Activated CD4-positive, alpha-beta T cell treated with anti-CD3 and anti-CD28 coated beads, Interleukin-2, amount 50 U/mL, for 16 hours (primary cell): ENCODE data around the gene ZNF784.
A peak's percentile ranks its signal among the peaks of the same experiment; 100 is the strongest.
"Not testable (repeated sequence)": the region's sequence is repeated elsewhere in the genome, so short reads cannot be mapped to it uniquely, and the experiment has no call there.

ENCODE experiments used
- DNase-seq: peaks from one replicate; pipeline ENCODE4 v3.0.0-alpha.2; 2020

Gene ZNF784

DNA sequence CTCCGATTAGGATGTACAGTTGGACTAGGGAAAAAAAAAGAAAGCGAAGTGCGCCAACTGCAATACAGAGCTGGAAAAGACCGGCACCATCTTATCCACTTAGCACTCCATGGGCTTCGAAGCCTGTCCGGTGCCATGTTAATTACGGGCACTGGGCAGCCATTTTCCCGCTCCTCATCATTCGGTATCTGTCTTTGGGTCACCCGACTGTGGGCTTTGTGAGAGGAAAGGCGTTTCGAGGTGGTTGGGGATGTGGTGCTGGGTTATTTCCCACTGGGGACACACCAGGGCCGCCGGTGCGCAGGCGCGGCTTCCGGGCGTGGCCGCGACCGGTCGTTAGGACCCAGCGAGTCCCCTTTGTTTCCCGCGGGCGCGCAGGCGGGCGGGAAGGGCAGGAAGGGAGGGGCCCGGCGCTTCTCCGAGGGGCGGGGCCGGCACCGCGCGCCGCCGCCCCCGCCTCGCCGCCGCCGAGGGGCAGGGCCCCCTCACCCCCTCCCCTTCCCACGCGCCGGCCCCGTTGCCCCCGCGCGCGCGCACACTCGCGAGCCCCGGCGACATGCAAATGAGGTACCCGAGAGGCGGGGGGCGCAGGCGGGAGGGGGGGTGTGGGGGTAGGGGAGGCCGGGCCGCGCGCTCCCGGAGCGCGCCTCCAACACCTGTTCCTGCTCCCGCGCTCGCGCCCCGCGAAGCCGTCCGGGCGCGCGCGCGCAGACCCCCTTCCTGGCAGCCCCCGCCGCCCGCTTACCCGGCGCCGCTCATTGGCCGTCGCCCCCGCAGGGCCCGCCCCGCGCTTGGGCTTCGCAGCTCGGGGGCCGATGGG, 24.3 kb downstream of the ZNF784 start, which contains the start of gene ZNF524:
TSS of gene ZNF524 (plus strand) at position 447 of the 820 bp plus-strand sequence. CDS start 1,825 bp downstream, outside the sequence.
- DNase-seq = peak; percentile 87

DNA sequence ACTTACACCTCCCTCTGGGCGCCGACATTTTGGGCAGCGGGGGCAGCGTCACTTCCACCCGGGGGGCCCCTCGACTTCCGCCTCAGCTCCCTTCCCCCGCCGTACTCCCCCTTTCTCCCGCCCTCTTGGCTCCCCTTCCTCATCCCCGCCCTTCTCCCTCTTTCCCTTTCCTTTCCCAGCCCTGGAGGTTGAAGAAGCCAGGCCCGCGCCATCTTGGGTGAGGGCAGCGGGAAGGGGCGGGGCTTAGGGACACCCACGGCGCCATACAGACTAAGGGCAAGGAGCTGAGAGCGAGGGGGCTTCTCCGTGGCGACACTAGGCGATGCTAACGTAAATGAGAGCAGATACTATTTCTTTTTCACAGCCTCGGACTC, 24.9 kb downstream of the ZNF784 start, which contains the start of gene FIZ1:
TSS of gene FIZ1 (minus strand) at position 50 of the 374 bp plus-strand sequence. CDS start 1,652 bp downstream, outside the sequence.
- DNase-seq = peak; percentile 98

DNA sequence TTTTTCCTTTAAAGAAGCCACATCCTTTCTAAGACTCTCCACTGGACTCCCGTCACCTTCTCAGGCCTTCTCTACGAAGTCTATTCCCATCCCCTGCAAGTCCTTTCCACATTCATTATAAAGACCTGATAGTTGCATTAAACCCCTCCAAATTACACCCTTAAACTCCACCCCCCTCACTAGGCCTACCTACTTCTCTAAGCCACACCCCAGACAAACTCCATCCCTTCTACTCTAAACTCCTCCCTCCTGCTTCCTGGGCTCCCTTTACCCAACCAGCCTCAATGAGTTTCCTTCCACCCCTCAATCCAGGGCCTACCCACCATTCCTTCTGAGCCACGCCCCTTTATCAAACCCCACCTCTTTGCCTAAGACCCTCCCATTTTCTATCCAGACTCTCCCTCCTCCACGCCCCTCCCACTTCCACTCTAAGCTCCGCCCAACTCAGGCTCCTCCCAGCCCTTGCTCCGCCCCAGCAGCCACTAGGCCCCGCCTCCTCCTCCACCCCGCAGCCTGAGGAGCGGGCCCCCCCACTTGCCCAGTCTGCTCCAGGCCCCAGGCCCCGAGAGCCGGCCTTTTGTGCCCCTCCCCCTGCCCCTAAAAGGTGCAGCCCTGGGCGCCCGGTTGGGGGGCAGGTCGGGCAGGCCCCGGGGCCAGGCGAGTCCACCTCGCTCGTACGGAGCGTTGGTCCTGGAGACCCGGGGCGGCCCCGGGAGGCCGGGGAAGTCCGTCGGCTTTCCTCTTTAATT, 25.5 kb downstream of the ZNF784 start:
- DNase-seq = peak; percentile 97

DNA sequence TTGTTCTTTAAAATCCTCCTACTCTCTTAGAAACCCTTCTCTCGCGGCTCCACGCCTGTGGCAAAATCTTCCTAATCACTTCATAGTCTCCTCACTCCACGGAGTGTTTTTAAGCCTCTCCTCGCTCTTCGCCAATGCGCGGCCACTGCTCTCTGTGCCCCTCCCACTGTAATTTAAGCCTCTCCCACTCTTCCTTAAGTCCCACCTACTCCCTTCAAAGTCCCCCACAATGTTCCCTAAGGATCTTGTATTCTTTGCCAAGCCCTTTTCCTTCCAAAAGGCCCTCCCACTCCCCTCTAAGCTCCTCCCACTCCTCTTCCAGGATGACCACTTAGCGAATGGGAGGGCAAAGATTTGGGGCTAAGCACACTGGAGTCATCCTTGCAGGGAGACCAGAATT, 26.3 kb downstream of the ZNF784 start:
- no peak for DNase-seq

DNA sequence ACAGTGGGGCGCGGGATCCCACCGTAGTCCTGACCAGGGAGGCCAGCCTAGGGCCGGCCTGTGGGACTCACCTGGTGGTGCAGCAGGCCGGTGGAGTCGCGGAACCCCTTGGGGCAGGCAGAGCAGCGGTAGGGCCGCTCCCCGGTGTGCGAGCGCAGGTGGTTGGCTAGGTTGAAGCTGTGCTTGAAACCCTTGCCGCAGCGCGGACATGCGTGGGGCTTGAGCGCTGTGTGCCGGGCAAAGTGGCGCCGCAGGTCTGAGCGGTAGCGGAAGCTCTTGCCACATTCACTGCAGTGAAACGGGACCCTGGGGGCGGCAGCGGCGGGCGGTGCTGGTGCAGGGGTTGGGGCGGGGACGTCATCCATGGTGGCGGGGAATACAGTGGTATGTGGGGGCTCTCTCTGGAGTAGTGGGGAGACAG, 26.9 kb downstream of the ZNF784 start:
- DNase-seq = no peak

DNA sequence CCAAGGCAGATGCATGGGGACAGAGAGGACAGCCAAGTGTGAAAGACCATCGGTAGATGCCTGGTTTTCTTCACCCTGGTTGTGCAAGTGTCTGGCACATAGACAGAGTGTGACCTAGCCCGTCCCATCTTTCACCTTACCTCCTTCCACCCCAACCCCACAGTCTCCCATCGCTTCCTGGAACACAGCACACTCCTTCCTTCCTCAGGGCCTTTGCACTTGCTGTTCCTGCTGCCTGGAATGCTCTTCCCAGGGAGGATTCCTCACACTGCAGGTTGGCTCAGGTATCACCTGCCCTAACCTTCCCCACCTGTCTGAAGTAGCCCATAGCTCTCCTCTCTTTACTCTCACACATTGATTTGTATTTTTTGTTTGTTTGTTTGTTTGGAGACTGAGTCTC, 28.1 kb downstream of the ZNF784 start:
- no peak for DNase-seq

DNA sequence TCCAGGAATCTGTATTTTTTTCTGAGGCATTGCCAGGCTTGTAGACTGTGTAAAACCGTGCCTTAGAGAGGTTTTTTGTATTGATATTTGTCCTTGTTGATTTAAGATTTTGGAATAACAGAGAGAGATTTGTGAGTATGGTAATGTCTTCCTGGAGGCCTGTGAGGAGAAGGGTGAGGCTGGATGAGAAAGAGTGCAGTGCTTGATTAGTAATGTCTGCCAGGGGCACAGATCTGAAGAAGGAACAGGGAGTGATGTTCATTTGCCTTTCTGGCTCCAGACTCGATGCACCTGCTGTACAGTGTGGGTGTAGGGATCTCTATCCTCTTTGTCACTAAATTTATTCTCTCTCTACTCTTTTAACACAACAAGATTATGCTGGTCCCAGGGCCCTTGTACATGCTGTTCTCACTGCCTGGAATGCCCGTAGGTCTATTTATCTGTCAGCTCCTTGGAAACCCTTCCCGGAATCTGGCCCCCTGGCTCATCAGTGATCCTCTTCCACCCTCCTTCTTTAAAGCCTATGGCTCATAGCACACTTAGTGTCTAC, 29.3 kb downstream of the ZNF784 start:
- DNase-seq = no peak

DNA sequence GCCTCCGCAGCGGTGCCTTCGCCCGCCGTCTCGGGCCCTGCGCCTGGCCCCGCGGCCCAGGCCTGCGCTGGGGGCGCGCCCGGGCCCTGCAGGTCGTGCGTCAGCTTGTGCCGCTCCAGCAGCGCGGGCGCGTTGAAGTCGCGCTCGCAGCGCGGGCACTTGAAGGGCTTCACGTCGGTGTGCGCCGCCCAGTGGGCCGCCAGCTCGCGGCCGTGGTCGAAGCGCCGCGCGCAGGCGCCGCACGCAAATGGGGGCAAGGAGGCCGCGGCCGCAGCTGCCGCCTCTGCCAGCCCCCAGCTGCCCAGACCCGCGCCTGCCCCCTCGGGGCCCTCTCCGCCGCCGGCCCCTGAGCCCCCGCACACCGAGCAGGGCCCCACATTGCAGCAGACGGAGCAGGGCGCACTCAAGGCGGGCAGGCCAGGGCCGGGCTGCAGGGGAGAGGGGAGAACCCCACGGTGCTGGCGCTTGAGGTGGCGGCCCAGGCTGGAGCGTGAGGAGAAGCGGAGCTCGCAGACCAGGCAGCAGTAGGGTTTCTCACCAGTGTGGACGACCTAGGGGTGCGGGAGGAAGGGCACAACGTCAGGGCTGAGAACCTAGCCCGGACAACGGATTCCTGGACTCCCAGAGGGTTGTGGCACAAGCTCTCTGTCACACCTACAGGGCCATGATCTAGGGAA, 31.1 kb downstream of the ZNF784 start:
- no peak for DNase-seq

DNA sequence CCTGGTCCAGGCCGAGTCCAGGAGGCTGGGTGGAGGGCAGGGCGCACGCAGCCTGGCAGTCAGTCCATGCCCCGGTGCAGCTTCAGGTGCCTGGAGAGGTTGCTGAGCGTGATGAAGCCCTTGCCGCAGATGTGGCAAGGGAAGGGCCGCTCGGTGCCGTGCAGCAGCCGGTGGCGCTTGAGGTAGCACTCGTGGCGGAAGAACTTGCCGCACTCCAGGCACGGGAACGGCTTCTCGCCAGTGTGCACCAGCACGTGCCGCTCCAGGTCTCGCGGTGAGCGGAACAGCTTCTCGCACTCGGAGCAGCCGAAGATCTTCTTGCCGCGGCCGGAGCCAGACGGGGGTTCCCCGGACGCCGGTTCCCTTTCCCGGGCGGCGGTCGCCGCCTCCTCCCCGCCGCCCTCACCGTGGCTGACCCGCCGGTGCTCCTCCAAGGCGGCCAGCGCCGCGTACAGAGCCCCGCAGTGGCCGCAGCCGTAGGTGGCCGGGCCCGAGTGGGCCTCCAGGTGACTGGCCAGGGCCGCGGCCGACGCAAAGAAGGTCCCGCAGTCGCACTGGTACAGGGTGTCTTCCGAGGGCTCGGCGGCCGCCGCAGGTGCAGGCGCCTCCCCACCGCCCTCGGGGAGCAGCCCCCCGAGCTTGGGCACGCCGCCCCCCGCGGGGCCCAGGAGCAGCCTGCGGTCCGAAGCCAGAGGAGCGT, 31.8 kb downstream of the ZNF784 start:
- DNase-seq = no peak

DNA sequence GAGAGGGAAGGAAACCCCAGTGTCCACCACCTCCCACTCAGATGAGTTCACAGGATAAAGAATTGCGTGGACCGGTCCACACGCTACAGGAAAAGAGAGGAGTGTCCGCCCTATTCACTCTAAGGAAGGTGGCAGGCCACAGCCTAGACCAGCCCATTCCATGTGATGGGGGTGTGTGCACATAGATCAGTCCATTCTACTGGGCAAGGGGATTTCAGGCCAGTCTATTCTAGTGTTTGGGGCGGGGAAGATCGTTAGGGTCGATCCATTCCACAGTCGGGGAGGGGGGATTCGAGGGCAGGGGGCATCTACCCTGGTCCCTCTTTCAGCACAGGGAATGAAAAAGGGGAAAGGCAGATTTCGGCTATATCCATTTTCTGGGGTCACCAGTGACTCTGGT, 32.8 kb downstream of the ZNF784 start:
- DNase-seq = no peak

DNA sequence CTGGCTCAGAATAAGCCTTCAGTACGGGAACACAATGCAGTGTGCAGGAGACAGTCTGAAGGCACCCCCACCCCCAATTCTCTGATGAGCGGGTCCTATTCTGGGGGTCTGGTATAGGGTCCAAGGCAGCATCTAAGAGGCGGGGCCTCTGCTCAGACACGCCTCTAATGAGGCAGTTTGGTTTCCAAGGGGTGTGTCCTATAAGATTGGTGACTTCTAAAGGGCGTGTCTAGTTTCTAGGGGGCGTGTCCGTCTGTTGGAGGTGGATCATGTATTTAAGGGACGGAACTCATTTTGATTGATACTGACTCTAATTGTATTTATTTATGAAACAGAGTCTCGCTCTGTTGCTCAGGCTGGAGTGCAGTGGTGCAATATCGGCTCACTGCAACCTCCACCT, 33.7 kb downstream of the ZNF784 start:
- DNase-seq = no peak

DNA sequence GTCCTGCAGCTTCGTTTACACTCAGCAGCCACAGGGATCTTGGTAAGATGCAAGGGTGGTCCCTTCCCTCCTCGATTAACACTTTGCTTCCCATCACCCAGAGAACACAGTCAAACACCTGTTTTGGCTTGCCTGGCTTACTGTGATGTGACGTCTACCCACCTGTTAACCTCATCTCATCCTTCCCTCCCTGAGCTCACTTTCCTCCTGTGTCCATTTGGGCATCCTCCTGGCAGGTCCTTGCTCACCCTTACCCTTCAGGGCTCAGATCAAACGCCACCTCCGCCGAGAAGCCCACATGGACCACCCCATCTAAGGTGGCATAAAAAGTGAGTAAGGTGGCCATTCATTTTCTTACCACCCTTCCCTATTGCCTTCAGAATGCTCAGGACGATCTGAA, 34.3 kb downstream of the ZNF784 start:
- DNase-seq = no peak

DNA sequence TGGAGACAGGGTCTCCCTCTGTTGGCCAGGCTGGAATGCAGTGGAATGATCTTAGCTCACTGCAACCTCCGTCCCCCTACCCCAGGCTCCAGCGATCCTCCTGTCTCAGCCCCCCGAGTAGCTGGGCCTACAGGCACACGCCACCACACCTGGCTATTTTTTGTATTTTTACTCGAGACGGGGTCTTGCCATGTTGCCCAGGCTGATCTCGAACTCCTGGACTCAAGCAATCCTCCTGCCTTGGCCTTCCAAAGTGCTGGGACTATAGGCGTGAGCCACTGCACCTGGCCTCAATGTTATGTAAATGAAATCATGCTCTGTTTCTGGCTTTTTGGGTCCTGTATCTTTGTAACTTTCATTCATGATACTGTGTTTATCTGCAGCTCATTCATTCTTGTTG, 35.6 kb downstream of the ZNF784 start:
- DNase-seq = no peak

DNA sequence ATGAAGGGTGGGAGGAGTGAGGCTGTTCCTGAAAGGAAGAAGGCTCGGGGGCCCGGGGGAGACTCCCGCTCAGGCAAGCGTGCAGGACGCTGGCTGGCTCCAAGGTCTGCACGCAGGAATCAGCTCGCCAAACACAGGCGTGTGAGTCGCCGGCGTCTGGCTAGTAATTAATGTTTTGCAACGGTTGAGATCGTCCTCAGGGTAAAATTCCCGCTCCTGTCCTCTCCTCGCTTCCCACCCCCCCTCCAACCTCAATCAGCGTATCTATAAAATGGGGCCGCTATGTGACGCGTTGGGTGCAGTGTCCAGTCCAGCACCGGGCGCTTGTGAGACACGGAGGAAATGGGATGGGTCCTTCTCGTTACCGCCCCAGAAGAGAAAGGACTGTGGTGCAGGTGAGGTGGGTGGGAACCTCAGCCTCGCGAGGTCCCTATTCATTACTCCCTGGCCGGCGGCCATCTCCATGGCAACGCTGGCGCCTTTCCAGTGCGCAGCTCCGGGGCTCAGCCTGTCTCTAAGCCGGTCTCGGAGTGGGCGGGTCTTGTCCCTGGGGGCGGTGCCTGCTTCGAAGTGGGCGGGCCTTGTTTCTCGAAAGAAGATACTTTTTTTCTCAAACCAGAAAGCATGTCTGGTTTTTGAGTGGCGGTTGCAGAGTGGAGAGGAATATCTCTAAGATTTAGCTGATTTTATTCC, 37.2 kb downstream of the ZNF784 start:
- peak; percentile 86 for DNase-seq

DNA sequence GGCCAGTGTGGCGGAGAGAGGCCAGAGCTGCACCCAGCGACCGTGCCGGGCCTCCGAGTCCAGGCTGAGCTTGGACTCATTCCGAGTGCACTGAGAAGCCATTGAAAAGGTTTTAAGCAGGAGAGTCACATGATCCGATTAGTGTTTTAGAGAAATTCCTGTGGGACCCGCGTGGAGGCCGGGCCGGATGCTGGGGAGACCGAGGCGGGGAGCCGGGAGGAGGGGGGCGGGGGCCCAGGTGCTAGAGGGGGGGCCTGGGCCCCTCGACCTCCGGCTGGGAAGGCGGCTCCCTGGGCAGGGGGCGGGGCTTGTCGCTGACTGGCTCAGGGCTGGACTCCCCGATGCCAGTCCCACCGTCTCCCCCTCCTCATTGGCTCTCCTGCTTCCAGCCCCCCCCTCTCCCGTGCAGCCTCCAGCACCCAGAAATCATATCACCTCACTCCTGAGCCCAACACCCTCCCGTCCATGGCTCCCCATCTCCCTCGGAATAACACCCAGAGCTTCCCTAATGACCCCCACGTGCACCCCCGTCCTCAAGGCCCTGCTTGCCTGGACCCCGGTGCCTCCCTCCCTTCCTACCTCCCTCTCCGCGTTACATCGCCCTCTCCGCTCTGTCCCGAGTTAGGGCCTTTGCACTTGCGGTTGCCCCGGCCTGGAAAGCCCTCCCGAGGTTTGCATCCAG, 38.6 kb downstream of the ZNF784 start:
- no peak for DNase-seq

DNA sequence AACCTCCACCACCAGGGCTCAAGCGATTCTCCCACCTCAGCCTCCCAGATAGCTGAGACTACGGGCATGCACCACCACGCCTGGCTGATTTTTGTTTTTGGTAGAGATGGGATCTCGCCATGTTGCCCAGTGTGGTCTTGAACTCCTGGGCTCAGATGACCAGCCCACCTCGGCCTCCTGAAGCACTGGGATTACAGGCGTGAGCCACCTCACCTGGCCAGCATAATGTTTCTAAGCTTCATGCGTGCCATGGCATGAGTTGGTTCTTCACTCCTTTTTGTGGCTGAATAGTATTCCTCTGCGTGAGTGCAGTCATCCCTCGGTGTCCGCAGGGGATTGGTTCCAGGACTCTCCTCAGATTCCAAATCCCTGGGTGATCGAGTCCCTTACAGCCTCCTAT, 39.5 kb downstream of the ZNF784 start:
- DNase-seq = no peak

DNA sequence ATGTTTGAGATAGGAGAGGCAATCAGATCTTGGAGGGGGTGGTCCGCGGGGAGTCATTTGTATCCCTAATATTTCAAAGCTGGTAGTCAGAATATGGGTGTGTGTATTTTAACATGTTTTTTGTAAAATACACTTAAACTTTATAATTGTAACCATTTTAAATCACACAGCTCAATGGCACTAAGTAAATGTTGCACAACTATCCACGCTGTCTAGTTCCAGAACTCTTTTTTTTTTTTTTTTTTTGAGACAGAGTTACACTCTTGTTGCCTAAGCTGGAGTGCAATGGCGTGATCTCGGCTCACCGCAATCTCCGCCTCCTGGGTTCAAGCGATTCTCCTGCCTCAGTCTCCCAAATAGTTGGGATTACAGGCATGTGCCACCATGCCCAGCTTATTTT, 40.5 kb downstream of the ZNF784 start:
- not testable (repeated sequence) for DNase-seq

DNA sequence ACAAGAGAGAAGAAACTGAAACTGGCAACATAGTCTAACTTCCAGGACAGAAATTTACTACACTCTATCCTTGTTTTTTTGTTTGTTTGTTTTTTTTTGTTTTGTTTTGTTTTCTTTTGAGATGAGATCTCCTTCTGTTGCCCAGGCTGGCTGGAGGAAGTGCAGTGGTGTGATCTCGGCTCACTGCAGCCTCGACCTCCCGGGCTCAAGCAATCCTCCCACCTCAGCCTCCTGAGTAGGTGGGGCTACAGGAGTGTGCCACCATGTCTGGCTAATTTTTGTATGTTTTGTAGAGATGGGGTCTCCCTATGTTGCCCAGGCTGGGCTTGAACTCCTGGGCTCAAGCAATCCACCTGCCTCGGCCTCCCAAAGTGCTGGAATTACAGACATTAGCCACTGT, 42.1 kb downstream of the ZNF784 start:
- DNase-seq = not testable (repeated sequence)

DNA sequence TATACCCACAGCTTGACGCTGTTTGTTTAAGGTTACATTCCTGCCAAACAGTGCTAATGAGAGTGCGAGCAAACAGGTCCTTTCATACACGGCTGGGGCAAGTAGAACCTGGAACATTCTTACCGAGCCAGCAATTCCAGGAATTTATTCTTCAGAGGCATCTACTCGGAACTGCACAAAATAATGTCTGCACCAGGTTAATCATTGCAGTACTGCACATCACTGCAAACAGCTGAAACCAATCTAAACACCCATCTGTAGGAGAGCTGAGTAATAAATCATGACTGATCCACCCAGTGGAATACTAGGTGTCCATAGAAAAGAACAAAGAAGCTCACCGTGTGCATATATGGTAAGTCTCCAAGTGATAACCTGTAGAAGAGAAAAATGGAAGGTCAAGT, 42.5 kb downstream of the ZNF784 start:
- DNase-seq = no peak

DNA sequence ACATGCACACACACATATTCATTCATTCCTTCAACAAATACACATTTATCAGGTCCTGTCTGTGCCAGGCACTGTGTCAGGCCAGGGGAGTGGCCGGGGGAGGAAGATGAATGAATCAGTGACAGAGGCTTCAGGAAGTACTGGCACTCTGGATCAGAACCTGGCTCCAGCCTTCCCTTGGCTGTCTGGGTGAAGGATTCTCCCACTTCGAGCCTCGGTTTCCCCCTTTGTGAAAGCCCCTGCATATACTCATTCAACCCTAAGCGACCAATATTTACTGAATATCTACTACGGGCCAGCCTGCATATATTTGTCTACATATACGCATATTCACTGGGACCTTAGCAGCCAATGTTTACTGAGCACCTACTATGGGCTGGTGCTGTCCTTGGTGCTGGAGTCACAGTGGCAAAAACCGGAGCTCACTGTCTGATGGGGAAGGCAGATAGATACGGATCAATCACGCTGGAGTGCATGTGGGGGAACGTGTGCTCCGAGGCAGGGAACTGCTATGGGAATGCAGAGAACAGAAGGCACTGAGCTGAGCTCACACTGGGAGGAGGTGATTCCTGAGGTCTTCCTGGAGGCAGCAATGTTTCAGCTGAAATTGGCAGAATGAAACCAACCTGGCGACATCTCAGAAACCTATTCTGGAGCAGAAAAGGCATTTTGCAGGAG, 43.1 kb downstream of the ZNF784 start:
- DNase-seq = no peak
